ENCODE measurements around the gene RP9.
A peak's percentile ranks its signal among the peaks of the same experiment; 100 is the strongest.

RP9 gene

GRCh38 chr7:33062023-33062781 lies 47.0 kb downstream of the RP9 start, which contains the start of gene NT5C3A:
TSS of gene NT5C3A (minus strand) at chr7:33062776. CDS start at chr7:33062705, 71 bp downstream.
- DNase-seq (ENCODE audit: low read depth) = peak; percentile 3

- DNase-seq (ENCODE audit: low read depth) = no peak
Measured at GRCh38 chr7:33061282-33061937, 47.8 kb downstream of the RP9 start.

- no peak for DNase-seq (ENCODE audit: low read depth)
Measured at GRCh38 chr7:33059635-33060034, 49.6 kb downstream of the RP9 start.

- no peak for DNase-seq (ENCODE audit: low read depth)
Measured at GRCh38 chr7:33055158-33055557, 54.0 kb downstream of the RP9 start.

GRCh38 chr7:33054261-33054964 lies 54.8 kb downstream of the RP9 start:
- DNase-seq (ENCODE audit: low read depth) = no peak

- DNase-seq (ENCODE audit: low read depth) = no peak
Measured at GRCh38 chr7:33053721-33054120, 55.5 kb downstream of the RP9 start.

GRCh38 chr7:33050535-33051318 lies 58.5 kb downstream of the RP9 start:
- DNase-seq (ENCODE audit: low read depth) = peak; percentile 3

- no peak for DNase-seq (ENCODE audit: low read depth)
Measured at GRCh38 chr7:33048704-33049103, 60.5 kb downstream of the RP9 start.

- DNase-seq (ENCODE audit: low read depth) = no peak
Measured at GRCh38 chr7:33048257-33048656, 60.9 kb downstream of the RP9 start.

GRCh38 chr7:33044986-33045385 lies 64.2 kb downstream of the RP9 start:
- DNase-seq (ENCODE audit: low read depth) = no peak

All from T follicular helper cell (primary cell).